Left cardiac atrium (tissue), 4 donors: ENCODE data around the gene KPTN. TPM values are rescaled to one million over a fixed set of nuclear protein-coding genes. Genes with fewer than 3 reads are reported as not detected.

Experiments
- ATAC-seq, 2 donors: fragments of 200-7000 bp; cut with Tn5 transposase; one replicate each; pipeline ENCODE4 v1.9.1; 2020; ENCODE audit warnings: mild to moderate bottlenecking in 2 of 2, moderate library complexity in 2 of 2
- DNase-seq: peaks from one replicate; pipeline ENCODE4 v3.0.0-alpha.2; 2020
- intact Hi-C, 2 donors: fragments of 100-400 bp; cut with DNase I; formaldehyde crosslinking; loops; one replicate each; pipeline versions ENCODE4 v1.14.1 to v1.15.1; 2022 to 2023
- total RNA-seq, 2 donors: library from RNA; stranded (reverse); fragmentation: NEBNext Ultra II Directional; extraction: Animal tissue kit (Norgen Biotek cat#: 25700); gene quantifications; one replicate each; pipeline ENCODE4 v1.2.1, GENCODE V29; 2021
- donor health status: DM: no; HTN: yes; CAD: no.
- donor health status: DM: no; HTN: yes; CAD: no; lungs with severe emphysema.
- donor health status: DM: yes; HTN: yes; CAD: no.
- donor health status: Dilated cardiomyopathy.

The KPTN gene
- total RNA-seq, 2 donors from 2014 or later: 6.9 to 10.5 TPM

DNA sequence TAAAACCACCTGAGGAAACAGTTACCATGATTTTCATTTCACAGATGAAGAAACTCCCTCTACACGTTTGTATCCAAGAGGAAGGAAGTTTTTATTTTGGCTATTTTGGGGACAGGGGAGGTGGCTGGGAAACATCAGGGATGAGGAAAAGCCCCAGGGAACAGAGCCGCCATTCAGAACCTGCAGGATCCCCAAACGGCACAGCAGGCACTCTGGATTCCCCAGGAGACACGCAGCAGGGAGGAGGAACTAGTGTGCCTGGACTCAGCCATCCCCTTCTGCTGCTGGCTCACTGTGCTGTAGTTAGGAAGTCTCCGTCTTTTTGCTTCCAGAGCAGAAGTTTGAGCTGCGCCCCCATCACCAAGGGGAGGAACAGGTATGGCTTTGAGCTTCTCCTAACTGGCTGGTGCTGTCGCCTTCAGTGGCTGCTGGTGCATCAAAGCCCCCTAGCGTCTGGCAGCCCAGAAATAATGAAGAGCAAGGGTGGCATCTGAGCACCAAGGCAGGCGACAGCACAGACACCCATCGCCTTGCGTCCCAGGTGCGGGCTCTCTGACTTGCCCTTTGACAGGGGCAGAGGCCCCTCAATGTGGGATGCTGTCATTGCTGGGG is 26.6 kb upstream of the KPTN start:
- DNase-seq (no peak), ATAC-seq (no peak)
- intact Hi-C loops: no loop called here

DNA sequence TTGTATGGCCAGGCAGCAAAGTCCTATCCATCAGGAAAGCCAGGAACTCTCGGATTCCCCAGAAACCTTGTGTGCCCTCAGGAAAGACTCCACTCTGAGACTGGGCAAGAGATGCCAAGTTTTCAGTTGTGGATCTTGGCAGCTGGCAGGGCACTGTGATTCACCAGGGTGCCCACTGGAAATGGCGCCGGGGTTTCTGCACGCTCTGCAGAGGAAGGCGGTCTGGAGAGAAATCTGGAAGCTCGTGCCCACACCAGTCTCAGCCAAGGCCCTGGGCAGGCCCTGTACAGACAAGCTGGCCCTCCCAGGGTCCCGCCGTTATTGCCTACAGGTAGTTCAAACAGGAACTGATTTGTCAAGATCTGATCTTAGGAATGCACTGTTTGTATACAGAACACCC is 26.0 kb upstream of the KPTN start:
- intact Hi-C loops: no loop called here
- peak; percentile 31 to 64 for ATAC-seq
- peak; percentile 52 for DNase-seq

DNA sequence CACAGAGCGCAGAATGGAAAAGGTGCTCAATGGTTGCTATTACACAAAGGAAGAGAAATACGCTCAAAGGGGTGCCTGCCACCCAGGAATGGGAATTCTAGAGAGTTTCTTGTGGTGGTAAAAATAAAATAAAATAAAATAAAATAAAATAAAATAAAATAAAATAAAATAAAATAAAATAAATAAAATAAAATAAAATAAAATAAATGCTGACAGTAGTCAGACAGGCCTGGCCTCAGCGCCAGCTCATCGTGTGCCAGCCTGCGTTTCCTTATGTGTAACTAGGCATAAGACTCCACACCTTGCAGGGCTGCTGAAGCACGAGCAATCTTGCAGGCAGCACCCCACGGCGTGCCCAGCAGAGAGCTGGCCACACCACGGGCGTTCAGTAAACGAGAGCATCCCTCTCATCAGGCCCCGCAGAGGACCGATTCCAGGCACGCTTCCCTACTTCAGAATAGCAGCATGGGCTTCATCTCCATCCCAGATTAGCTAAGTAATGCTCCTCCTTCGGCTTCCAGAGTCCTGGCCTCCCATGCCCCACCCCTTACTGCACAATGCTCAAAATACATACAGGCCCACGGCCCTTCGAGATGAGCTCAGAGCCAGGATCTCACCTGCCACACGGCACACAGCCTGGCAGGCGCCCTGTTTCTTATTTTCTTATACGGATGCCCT is 25.3 kb upstream of the KPTN start:
- intact Hi-C loops: no loop called here
- no peak for ATAC-seq
- no peak for DNase-seq

DNA sequence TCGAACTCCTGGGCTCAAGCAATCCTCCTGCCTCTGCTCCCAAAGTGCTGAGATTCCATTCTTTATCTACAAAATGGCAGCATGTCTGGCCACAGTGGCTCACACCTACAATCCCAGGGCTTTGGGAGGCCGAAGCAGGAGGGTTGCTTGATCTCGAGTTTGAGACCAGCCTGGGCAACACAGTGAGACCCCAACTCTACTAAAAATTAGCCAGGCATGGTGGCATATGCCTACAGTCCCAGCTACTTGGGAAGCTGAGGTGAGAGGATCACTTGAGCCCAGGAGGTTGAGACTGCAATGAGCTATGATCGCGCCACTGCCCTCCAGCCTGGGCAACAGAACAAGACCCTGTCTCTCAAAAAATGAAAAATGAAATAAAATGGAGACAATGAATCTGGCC is 24.7 kb upstream of the KPTN start:
- no peak for DNase-seq
- intact Hi-C loops: no loop called here
- no peak for ATAC-seq

DNA sequence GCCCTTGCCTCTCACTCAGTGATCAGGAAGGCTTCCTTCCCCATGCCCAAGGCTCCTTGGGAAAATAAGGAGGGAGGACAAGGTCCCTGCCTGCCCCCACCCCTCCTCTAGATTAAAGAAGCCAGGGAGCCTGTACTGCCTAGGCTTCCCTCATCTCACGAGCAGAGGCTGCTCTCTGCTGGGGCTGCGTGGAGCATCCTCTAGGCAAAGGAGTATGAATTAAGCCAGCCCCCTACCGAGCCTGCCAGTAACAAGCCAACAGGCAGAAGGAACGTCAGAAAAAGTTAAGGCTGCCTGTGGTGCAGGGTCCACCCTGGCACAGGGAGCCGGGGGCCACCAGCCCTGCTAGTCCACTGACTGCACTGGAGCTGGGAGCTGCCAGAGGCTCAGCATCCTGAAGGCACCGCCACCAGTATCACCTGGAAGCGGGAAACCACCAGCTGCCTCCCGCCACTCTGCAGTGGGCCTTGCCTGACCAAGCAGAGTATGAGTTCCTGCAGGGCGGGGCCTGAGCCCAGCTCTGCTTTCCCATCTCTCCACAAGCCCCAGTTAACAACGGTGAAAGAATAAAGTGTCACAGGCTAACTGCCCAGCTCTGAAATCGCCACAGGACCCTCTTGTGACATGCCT is 24.0 kb upstream of the KPTN start:
- intact Hi-C loops: no loop called here
- no peak for DNase-seq
- ATAC-seq: no peak

DNA sequence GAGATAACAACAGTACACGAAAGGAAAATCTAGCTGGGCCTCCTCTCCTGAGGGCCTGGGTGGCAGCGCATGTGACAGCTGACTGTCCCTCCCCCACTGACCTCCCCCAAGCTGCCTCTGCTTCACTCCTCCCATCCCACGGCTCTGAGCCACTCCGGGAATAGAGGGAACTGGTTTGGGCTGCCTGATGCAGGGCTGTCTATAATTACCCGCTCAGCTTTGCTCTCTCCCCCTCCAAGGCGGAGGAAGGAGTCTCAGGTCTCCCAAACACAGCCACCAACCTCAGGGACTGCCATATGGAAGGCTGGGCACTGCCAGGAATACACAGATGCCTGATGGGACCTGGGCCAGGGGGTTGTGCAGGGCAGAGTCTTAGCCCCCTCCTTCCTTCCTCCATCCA is 23.0 kb upstream of the KPTN start:
- ATAC-seq (peak; percentile 33 to 77), DNase-seq (peak; percentile 48)
- intact Hi-C loops: no loop called here

DNA sequence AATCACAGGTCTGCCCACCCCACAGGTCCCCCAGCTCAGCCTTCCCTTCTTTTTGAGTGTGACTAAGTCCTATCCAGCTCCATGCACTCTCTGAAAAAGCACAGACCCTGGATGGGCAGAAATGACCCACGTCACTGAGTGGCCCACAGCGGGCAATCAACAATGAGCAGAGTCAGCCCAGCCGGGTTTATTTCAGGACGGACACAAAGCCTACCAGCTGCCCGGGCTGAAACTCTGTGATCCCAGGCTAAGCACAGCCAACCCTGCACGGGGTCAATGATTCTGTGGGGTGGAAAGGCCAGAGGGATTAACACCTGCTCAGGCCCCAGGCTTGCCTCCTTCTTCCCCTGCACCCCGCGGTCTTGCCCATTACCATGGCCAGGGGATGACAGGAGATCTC is 22.4 kb upstream of the KPTN start:
- intact Hi-C loops: no loop called here
- ATAC-seq (peak in 1 of 2 donors; percentile 29), DNase-seq (no peak)

DNA sequence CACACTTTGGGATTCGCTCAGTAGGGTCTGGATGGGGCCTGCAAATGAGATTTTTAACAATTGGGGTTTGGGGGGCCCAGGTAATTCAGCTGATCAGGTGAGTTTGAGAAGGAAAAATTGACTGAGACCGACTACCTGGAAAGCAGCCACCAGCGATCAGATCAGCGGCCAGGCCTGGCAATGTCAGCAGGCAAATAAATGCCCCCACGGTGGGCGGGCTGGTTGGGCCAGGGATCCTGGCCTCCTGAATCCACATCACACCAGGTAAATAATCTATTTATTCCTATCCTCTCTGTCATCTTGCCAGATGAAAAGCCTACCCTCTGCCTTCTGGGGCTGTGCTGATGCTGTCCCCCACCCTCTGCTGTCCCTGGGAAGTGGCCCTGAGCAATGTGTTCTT is 21.5 kb upstream of the KPTN start:
- intact Hi-C loops: no loop called here
- DNase-seq (no peak), ATAC-seq (no peak)

DNA sequence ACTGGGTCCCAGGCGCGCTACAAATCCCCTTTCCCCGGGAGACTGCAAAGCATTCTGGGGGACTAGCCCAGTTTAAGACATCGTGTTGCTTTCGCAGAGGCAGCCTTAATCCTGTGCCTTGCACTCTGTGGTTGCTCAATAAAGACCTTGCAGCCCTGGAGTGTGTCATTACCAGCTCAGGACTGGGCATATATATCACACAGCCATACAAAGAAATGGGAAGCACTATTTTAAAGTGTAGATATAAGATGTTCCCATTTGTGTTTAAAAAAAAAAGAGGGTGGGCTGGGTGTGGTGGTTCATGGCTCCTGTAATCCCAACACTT is 19.8 kb upstream of the KPTN start:
- DNase-seq (no peak), ATAC-seq (no peak)
- intact Hi-C loops: no loop called here

DNA sequence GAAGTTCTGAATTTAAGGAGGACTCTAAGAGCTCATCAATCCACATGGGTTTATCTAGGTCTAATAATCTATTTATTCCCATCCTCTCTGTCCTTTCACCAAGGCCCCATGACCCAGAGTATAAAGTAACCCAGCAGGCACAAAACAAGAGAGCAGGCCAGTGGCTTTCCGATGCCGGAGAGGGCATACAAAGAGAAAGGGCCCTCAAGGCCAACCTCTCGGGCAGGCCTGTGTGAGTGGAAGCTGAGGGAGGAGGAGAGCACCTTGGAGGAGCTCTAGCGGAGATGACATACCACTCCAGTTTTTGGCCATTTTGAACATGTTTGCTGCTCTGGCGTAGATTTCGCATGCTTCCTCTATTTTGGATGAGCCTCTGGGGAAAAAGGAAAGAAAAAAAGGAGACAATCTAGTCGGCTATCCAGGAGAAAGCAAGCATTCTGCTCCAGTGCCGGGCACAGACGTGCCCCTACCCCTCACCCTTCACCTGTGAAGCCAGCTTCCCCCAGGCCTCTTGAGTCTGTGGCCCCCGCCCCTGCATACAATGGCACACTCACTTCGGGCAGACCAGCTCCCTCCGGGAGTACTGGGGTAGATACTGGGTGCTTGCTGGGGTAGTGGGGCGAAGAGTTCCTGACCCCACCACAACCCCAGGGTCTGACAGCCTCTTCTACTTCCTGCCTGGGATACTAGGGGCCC is 19.3 kb upstream of the KPTN start:
- ATAC-seq (no peak), DNase-seq (no peak)
- intact Hi-C loops: no loop called here

DNA sequence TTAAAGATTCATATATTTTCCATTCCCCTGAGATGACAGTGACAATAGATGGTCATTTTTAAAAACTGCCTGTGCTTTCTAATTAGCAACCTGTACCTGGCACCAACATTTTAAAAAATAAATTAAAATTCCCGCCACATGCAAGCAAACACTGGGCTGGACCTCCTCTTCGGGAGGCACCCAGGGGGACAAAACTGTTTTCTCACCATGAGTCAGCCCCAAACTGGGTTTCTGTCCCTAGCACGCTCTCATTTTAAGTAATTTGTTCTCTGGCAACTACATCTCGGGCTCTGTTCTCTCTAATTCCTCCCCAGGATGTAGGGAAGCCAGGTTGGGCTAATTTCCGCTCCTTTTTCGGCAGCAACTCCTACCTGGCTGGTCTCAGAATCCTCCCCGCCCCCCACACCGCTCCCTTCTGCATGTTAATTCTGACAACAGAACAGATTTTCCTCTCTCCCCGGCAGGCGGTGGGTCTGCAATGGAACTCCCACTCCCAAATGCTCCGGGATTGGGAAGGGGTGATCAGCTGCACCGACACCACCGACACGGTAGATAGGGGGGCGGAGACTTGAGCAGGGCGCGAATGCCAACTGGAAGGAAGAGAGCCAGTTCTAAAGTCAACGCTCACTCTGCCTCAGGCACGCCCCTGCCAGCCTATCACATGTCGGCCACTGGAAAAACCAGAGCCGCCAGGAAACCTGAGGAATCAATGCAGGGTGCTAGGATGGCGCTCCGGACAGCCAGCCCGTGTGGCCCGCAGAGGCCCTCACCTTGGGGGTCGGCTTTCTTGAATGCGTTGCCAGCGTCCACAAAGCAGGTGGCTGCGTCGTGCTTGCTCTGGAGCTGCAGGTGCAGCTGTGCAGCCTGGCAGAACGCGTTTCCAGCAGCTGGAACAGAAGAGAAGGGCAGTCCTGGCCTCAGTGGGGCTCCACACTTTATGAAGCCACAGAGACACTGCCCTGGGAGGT is 16.1 kb upstream of the KPTN start:
- ATAC-seq: no peak
- no peak for DNase-seq
- intact Hi-C loops: no loop called here

DNA sequence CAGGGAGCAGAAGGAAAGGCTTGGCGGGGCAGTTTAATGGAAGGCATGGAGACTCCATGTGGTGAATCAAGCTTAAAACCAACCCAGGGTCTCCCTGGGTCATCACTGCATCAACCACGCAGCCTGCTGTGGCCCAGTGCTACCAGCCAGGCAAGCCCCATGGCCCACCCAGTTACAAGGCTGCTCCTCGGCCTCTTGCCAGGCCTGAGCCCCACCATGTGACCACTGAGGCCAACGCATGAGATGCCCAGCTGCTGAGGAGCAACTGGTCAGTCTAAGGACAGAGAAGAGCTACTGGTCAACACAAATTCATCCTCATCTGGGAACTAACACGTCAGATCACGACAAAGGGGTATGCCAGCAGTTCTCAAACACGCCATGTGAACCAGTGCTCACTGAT is 15.4 kb upstream of the KPTN start:
- ATAC-seq (no peak), DNase-seq (no peak)
- intact Hi-C loops: no loop called here

DNA sequence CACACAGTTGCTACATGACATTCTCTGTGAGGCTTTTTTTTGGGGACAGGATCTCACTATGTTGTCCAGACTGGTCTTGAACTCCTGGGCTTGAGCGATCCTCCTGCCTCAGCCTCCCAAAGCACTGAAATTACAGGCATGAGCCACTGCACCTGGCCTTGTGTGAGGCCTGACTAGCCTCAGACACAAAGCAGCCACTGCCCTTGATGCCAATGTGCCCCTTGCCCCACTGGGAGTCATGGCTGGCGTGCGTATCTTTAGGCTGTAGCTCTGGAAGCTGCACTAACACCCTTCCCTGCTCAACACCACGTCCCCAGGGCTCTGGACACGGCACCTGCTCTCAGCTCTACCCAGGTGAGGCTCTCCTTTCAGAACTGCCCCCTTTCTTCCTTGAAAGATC is 14.5 kb upstream of the KPTN start:
- no peak for DNase-seq

DNA sequence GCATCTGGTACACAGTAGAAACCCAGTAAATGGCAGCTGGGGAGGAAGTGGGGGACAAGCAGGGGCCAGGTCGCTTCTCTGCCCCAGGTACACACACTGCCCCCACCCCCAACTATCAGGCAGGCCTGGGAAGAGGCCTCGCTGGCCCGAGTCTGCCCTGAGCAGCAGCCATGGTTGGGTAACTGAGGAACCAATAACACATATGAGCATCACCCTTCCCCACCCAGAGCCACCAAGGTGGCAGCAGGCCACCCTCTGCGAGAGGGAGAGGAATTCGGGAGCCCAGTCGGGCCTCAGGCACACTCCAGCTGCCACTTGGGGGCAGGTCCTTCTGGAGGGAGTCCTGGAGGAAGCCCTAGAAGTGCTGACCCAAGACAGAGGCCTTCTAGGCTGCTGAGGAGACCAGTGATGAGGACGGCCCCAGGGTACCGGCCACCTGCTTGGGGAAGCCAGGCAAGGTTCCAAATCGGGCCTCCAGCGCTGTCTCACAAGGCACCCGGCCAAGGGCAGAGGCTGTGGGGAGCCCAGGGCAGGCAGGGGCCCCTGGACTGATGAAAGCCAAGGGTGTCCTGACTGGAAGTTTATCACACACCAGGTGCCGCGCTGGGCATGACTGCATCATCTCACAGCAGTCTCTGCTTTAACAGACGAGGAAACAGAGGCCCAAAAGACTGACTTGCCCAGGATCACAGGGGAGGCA is 14.0 kb upstream of the KPTN start:
- ATAC-seq: peak in 1 of 2 donors; percentile 16
- intact Hi-C loops: no loop called here
- no peak for DNase-seq

More for the DNA sequence above, 14.5 kb upstream of the KPTN start:
- intact Hi-C loops: no loop called here
- no peak for ATAC-seq

DNA sequence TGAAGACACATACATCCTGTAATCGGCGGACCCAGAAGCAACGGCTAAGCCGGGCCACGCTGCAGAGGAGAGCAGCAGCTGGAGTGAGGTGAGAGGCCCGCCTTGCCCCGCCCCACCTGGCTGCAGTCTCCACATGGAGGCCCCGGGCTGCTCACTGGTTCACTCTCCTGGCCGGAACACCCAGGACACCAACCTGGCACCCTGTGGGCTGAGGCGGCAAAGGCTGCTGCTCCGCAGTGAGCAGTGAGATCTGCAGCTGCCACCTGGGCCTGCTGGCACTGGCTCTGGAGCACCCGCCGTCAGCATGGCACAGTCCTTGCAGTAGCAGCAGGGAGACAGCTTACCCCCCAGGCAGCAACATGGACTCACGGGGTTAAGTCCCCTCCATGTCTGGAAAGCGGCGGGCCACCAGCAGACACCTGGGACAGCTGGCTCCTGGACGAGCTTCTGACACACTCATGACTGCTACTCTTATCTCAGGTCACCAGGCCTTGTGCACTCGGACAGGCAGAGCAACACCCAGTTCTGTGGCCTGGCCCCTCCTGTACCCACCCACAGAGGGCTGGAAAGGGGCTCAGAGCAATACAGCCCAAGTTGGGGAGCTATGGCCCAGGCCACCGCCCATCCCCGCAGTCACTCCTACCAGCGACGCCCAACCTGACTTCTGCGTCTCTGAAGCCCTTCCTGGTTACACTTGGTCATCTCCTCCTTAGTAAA is 13.2 kb upstream of the KPTN start:
- intact Hi-C loops: no loop called here
- ATAC-seq: peak in 1 of 2 donors; percentile 4
- DNase-seq: no peak

DNA sequence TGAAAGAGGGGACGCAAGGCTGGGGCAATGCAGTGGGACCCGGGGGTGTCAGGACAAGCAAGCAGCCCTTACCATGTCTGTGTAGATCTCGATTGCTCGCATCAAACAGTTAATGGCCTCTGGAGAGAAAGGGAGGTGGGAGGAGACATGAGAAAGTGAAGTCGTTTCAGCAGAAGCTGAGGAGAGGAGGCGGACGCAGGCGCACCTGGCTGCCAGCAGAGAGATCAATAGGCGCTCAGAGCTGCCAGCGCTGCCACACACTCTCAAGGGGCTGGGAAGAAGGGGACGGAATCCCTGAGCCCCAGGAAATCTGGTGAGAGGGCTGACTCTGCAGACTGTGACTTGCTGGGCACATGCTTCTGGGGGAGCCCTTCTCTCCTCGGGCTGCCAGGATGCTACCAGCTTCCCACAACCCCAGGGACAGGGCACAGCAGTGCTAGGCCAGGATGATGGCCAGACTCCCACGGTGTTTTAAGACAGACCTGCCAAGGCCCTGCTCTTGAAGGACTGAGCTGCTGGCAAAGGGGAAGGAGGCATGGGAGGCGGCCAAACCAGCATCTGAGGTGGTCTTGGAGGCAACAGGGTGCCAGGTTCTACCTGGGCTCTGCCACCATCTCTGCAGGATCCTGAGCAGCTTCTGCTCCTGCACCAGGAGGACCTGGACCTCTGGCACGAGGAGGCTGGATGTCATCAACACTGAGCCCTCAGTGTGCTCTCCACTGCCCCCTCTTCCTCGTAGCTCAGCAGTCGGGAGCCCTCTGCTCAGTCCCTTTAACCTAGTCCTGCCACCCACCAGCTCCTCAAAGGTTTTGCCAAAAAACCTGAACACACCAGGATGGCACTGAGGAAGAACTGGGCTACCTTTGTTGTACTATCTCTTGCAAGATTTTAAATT is 11.7 kb upstream of the KPTN start:
- intact Hi-C loops: no loop called here
- DNase-seq (no peak), ATAC-seq (no peak)

DNA sequence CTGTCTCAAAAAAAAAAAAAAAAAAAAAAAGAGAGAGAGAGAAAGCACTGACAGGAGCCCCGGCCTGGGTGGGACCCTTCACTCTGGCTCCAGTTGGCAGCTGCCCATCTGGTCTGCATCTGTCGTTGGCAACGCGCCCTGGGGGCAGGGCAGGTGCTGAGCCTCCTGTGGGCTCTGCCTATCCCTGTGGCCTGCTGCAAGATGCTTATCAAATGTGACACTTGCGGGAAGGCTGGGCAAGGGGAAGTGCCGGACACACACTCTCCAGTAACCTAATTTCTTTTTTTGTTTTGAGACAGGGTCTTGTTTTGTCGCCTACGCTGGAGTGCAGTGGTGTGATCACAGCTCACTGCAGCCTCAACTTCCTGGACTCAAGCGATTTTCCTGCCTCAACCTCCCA is 10.7 kb upstream of the KPTN start:
- DNase-seq (no peak), ATAC-seq (peak in 1 of 2 donors; percentile 4)
- intact Hi-C loops: no loop called here
